ENCODE data around the gene CRYGN.

CRYGN gene

DNA sequence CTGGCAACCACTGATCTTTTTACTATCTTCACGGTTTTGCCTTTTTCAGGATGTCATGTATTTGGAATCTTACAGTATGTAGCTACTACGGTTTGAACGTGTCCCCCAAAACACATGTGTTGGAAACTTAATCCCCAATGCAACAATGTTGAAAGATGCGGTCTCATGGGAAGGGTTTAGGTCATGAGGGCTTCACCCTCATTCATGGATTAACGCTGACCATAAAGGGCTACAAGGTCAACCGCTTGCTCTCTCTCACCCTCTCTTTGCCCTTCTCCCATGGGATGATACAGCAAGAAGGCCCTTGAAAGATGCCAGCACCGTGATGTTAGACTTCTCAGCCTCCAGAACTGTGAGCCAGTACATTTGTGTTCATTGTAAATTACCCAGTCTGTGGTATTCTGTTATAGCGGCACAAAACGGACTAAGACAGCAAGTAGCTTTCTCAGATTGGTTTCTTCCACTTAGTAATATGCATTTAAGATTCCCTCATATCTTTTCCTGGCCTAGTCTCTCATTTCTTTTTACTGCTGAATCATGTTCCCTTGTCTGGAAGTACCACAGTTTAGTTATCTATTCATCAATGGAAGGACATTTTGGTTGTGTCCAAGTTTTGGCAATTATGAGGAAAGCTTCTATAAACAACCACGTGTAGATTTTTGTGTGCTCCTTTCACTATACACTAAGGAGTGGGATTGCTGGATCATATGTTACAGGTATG lies 3.0 kb upstream of the CRYGN start:
- CTCF ChIA-PET, result interaction anchor here (1.3 to 14.9 kb wide), 3 partner anchors 72 to 341 kb away, joined by 3 to 270 read pairs (median 124); no protein-coding TSS in a partner anchor
- POLR2A ChIA-PET, result no interaction called here
- no peak for DNase-seq (ENCODE audit: low read depth, low spot score)
- TF ChIP-seq, protein P1, sequence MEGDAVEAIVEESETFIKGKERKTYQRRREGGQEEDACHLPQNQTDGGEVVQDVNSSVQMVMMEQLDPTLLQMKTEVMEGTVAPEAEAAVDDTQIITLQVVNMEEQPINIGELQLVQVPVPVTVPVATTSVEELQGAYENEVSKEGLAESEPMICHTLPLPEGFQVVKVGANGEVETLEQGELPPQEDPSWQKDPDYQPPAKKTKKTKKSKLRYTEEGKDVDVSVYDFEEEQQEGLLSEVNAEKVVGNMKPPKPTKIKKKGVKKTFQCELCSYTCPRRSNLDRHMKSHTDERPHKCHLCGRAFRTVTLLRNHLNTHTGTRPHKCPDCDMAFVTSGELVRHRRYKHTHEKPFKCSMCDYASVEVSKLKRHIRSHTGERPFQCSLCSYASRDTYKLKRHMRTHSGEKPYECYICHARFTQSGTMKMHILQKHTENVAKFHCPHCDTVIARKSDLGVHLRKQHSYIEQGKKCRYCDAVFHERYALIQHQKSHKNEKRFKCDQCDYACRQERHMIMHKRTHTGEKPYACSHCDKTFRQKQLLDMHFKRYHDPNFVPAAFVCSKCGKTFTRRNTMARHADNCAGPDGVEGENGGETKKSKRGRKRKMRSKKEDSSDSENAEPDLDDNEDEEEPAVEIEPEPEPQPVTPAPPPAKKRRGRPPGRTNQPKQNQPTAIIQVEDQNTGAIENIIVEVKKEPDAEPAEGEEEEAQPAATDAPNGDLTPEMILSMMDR (IDR thresholded peaks at IDR 0.05; ENCODE audit: insufficient read depth, low read length, missing control alignments), result no peak
- H3K4me3 ChIP-seq (ENCODE audit: low read depth, low read length), result no peak overlapping the region

DNA sequence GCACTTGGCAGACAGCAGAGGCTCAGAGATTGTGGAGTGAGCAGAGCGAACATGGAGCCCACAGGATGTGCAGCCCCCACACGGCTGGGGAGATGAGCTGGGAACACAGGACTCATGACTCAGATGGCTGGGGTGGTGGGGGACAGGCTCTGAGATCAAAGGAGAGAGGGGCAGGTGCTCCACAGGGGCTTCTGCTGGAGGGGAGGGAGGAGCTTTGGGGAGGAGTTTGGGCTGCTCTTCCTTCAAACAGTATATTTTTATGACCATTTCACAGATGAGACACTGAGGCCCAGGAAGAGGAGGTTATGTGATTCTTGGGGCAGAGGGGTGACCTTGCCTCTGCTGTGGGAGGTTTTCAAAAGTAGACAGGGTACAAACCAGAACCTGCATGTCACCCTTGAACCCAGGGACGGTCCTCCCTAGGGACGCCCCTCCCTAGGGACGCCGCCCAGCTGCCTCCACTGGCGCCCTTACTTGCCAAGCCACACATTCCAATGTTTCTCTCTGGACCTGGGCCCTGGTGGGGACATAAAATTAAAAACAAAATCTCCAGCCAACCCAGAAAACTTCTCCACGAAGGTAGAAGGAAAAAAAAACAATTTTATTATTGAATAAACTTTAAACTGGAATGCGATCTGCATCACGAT lies 981 bp upstream of the CRYGN start:
- no peak overlapping the region for H3K4me3 ChIP-seq (ENCODE audit: low read depth, low read length)
- CTCF ChIA-PET, result interaction anchor here (1.0 to 14.9 kb wide), 6 partner anchors 8 to 137 kb away, joined by 3 to 270 read pairs (median 4); no protein-coding TSS in a partner anchor
- POLR2A ChIA-PET, result no interaction called here
- DNase-seq (ENCODE audit: low read depth, low spot score), result no peak
- TF ChIP-seq, protein P1 (IDR thresholded peaks at IDR 0.05; ENCODE audit: insufficient read depth, low read length, missing control alignments), result no peak

DNA sequence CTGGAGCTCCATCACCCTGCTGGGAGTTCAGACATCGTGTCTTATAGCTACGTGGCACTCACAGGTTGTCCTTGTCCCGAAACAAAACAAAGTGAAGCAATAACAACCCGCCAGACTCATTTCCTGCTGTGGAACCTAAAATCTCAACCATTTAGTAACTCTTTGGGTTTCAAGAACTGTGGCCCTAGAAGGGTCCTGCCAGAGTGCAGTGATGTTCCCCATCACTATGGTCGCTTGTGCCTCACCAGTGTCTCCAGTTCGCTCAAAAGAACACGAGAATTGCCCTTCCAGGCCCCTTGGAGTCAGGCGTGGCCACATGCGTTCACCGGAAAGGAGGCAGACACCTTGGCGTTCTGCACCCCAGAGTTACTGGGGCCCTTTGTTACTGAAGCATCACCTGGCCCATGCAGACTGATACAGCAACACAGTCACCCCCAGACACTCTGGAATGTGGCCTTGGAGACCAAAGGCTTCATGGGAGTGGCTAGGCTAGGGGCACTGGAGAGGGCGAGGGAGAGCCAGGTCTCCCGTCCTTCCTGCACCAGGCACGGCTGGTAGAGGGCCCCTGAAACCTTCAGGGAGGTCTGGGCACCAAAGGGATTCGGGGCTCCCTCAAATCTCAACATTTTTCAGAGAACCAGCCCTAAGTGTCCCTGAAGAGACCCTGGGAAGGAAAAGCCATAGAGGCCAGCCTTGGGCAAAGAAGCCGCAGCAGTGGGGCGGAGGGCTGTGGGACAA lies 908 bp downstream of the CRYGN start:
- POLR2A ChIA-PET, result no interaction called here
- CTCF ChIA-PET, result interaction anchor here (1.1 to 6.5 kb wide), 3 partner anchors 10 to 124 kb away, joined by 4 to 58 read pairs (median 4); no protein-coding TSS in a partner anchor
- no peak overlapping the region for H3K4me3 ChIP-seq (ENCODE audit: low read depth, low read length)
- TF ChIP-seq, protein P1 (IDR thresholded peaks at IDR 0.05; ENCODE audit: insufficient read depth, low read length, missing control alignments), result no peak
- DNase-seq (ENCODE audit: low read depth, low spot score), result no peak

DNA sequence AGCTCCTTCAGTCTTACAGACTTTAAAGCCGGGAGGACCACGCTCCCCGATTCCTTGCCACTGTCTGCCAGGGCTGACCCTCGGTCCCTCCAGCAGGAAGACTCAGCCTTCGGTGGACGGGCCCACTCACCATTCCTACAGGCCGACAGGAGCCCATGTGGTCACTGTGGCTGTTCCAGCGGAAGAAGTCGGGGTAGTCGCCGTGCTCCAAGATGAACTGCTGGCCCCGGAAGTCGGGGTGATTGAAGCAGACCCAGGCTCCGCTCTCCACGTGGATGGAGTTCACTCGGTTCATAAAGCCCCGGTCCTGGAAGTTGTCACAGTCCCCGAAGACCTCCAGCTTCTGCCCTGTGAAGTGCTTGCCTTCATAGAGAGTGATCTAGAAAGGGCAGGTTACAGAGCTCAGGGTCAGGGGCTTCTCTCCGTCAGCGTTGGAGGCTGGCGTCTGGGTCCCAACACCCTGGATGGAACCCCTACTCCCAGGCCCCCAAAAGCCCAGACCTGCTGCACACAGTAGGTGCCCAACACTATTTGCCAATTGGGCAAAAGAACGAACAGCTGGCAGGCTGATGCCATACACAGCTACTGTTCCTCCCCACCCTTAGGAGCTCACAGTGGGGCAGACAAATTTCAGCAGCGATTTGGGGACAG lies 1.9 kb downstream of the CRYGN start:
- POLR2A ChIA-PET, result no interaction called here
- CTCF ChIA-PET, result interaction anchor here (0.7 to 6.5 kb wide), 6 partner anchors 9 to 123 kb away, joined by 3 to 58 read pairs (median 4); no protein-coding TSS in a partner anchor

DNA sequence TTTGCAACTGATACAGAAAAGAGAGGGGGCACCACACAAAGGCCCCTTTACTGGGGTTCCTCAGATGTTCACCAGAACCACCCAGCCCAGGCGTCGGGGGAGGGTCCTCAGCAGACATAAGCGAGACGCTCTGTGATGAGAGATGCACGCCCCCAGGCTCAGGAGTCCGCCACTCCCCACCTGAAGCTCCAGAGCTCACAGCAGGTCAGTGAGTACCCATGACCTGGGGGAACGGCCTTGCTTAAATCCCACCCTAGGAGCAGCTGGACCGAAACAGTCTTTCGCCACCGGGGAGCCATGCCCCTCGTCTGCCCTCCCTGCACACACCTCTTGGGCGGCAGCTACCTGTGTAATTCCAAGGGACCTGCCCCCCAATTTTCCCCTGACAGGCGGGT lies 2.8 kb downstream of the CRYGN start:
- ChIA-PET CTCF (interaction anchor here (0.7 to 6.5 kb wide), 5 partner anchors 12 to 122 kb away, joined by 3 to 58 read pairs (median 3); no protein-coding TSS in a partner anchor), POLR2A (no interaction called here)
- DNase-seq (ENCODE audit: low read depth, low spot score), result no peak
- TF ChIP-seq, protein P1 (IDR thresholded peaks at IDR 0.05; ENCODE audit: insufficient read depth, low read length, missing control alignments), result no peak
- H3K4me3 ChIP-seq (ENCODE audit: low read depth, low read length), result no peak overlapping the region

More for the DNA sequence above, 1.9 kb downstream of the CRYGN start:
- no peak for DNase-seq (ENCODE audit: low read depth, low spot score)
- TF ChIP-seq, protein P1 (IDR thresholded peaks at IDR 0.05; ENCODE audit: insufficient read depth, low read length, missing control alignments), result no peak
- no peak overlapping the region for H3K4me3 ChIP-seq (ENCODE audit: low read depth, low read length)

All from AG04449 (cell line).